GM19452 (cell line): ENCODE measurements around the gene LRP1B.

Source experiments
- ATAC-seq: cut with Tn5 transposase; IDR thresholded peaks from one replicate; pipeline ENCODE4 v1.9.1; 2021; ENCODE audit not compliant: unreplicated experiment

Gene LRP1B

DNA sequence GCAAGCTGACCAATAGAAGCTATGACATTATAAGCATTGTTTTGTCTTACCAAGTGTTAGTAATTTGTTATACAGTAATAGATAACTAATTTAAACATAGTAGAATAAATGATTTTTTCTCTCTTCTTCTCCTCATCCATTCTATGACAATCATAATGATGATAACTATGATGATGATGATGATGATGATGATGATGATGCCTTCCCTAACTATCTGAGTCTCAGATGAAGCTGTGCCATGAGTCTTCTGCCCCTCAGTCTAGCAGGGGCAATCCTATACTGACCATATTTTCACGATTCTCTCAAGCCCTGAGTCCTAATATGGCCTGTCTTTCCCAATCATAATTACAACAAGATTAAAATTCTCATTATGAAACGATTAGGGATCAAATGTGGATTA, 1369.0 kb downstream of the LRP1B start:
- no peak for ATAC-seq

DNA sequence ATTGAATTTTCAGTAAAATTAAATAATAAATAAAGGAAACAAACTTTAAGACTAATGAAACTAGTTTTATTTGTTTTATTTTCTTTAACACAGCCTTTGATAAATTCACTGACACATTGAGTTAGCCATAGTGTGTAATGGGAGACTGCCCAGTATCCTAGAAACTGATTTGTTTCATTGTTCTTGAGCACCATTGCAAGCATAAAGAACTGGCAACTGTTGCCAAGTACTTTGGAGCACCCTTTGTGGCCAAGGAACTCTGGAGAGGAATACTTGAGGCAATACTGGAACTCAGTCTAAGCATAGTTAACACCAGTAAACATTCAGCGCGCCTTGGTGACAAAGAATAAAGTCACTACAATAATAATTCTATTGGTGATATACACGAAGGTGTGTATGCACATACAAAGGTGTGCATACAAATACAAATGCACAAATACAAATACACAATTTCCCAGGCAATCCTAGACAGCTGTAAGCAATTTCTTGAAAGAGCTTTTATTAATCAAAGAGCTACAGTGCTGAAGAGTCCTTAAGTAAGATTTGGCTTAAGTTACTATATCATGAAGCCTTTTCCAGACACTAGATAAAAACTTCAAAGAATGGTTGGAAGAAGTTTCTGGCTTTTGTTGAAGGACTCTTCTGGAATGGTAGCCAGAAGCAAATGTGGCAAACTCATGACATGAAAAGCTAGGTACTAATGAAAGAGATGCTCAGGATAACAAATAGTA, 1371.2 kb downstream of the LRP1B start:
- ATAC-seq = no peak

DNA sequence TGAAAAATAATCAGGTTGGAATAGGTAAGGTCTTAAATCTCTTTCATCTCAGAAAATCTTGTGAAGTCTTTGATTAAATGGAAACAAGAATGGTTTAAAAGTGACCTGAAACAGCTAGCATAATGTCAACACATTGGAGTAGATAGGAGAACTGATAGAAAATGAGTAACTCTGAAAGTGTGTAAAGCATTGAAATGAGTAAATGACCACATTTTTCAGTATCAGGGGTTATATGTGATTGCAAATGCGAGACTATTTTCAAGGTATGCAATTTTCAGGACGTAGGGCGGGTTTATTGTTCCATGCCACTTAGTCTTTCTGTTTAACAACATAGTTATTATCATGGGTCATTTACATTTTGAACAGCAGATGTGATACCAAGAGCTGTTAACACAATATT, 1383.2 kb downstream of the LRP1B start:
- peak; percentile 84 for ATAC-seq

DNA sequence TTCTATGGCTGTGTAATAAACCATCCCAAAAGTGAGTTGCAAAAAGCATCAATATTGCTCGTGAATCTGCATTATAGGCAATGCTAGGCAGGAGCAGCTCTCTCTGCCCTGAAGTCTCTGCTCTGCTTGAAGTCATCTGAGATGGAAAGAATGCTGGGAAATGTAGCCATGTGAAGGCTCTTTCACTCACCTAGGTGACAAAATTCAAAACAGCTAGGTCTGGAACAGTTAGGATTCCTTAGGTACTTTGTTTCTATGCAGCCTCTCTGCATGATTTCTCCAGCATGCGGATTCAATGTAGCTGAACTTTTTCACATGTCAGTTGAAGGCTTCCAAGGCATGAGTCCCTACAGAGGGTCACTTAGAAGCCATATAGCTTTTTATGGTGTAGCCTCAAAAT, 1383.7 kb downstream of the LRP1B start:
- no peak for ATAC-seq

DNA sequence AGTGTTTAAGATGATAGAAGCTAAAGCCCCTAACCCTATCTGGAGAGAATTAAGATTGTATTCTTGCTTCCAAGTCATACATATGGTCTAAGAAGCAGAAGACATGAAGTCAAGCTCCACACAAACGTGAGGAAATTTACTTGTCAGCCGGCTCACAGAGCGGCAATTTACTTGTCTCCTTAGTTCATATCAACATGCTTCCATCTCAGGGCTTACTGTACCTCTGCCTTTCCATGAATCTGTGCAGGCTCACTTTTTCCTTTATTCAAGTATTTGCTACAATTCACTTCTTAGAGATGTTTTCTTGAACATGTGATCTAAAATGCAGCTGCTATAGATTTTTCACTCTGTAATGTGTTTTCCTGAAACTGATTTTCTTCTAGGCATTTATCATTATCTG, 1386.4 kb downstream of the LRP1B start:
- no peak for ATAC-seq

DNA sequence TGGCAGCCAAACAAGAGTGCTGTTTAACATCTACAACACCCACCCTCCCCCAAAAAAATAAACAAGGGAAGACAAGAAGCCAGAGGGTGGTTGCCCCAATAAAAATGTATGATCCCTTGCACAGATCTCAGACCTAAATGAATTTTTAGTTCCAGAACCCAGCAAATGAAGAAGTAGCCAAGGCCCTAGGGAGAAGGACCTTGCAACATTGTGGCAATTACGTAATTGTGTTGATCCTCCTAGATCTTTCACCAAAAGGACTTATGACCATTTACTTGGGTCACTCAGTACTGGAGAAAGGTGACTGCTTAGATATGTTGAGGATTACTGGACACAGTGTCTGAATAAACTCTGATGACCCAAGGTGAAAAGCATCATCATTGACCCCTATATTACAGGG, 1393.8 kb downstream of the LRP1B start:
- ATAC-seq = no peak

DNA sequence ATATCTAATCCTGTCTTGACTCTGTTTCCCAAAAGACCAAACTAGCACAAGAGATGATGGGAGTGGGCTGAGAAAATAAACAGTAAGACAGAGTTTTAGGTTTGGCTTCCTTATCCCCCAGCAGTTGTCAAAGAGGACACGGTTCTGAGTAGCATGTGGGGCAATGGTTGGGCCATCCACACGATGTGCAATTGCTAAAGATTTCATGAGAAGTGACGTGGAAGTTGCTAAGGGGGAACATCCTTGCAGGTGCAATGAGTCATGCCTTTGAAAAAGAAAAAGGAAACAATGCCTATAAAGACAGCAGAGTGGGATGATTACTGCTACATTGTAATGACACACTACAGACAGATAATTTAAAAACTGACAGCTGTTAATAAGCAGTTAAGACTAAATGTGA, 1395.8 kb downstream of the LRP1B start:
- no peak for ATAC-seq

DNA sequence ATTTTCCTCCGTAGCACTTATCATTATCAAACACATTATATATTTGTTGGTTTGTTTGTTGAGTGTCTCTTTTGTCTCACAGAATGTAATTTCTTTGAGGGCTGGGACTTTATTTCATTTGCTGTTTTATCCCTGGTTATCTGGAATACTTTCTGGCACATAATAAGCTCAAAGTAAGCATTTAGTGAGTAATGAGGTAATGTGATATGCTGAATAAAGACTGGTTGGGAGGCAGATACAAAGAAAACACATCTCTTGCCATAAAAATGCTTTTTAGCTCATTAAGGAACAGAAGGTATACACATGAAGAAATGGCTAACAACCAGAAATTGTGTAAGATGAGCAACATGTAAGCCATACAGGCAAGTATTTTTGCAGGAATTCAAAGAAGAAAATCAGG, 1411.8 kb downstream of the LRP1B start:
- no peak for ATAC-seq

DNA sequence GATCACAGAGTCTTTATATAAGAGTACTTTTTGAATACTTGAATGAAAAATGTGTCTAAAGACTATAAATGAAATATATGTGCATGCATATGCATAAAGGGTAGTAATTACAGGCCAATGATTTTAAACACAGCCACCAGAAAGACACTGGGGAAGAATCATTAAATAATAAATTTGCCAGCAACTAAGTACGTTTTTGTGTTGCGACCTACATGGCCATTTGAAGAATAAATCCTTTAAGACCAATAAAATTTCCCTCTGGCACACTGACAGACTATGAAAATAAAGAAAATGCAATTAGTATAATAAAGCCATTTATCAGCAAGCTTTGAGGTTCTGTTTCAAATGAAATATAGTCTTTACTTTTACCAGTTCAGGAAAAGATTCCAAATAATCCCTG, 1413.3 kb downstream of the LRP1B start:
- ATAC-seq = no peak

DNA sequence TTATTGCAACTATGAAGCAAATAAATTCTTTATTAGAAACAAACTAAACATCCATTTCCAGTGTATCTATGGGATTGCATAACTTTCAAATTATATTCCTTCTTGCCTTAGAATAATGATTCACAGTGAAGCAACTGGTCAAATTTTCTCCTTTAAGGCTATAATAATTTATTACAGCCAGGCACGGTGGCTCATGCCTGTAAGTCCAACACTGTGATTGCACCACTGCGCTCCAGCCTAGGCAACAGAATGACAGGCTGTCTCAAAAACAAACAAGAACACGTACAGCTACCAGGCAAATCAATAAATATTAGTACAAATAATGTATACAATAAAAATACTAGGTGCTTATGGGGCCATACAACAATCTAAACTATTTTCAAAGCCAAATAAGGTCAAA, 1416.2 kb downstream of the LRP1B start:
- ATAC-seq = no peak

DNA sequence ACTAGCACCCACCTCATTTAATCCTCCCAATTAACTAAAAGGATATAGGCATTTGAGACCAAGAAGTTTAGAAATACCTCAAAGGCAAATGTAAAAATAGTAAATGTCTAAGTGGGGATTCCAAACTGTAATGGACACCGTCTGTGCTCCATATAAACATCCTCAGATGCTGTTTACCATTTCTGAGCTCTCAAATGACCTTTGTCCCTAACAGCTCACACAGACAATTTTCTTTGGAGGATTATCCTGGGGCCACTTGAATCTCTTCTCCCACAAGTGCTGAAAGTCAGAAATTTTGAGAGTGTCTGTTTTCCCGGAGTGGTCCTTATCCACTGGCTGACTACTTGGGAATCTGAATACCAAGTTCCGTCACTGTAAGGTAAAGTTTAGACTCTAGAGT, 1418.9 kb downstream of the LRP1B start:
- ATAC-seq = no peak

DNA sequence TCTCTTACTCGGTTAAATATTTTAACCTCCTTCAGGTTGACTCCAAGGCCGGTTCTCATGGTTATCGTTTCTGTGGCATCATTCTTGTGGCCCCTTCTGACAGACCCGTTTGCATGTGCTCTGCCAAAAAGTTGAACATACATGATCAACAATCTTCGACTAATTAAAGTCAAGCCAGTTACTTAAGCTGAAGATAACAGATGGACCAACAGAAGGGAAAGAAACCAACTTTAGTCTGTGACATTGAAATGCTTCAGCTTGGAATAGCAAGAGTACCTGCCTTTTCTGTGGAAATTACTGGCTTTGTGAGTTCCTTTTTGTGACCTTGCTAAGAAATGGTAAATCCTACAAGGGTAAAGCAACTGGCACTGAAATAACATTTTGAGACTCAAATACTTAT, 1429.1 kb downstream of the LRP1B start:
- no peak for ATAC-seq

DNA sequence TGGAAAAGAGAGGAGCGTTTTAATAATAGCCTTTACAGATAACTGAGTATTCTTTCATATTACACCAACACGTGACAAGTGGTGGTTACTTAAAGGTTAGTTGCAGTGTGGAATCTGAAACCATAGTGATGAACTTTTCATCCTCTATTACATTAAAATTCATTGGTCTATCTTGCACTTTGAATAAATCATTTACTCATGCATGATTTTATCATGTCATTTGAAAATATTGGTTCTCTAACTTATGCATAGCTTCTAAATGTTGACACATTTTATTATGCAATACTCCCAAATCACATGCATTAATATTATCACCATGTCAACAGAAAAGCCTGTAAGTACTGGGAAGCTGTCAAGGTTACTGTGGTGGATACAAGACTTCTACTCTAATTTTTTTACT, 1432.2 kb downstream of the LRP1B start:
- no peak for ATAC-seq

DNA sequence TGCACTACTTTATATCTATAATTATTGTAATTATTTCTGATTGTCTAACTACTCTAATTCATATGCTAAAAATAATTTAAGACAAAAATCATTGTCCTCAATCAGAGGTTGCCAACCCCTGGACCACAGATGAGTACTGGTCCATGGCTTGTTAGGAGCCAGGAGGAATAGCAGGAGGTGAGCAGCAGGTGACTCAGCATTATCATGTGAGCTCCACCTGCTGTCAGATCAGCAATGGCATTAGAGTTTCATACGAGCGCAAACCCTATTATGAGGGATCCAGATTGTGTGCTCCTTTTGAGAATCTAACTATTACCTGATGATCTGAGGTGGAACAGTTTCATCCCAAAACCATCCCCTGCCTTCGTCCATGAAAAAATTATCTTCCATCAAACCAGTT, 1434.4 kb downstream of the LRP1B start:
- no peak for ATAC-seq

DNA sequence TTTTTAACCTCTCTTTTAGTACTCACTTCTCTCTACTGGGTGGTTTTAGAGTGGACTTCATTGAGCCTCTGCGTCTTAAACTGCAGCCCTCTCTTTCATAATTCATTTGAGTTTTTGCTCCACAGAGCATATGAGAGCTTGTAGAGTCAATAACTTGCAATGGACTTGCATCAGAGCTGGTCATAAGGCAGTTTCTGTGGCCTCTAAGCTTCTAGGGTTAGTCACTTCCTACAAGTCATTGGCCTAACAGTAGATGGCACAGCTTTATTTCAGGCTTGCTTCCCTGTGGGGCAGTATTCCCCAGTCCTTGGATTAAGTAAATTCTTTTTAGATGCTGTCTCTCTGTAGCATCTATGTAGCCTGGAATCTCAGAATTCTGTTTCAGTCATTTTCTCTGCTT, 1435.7 kb downstream of the LRP1B start:
- ATAC-seq = no peak

DNA sequence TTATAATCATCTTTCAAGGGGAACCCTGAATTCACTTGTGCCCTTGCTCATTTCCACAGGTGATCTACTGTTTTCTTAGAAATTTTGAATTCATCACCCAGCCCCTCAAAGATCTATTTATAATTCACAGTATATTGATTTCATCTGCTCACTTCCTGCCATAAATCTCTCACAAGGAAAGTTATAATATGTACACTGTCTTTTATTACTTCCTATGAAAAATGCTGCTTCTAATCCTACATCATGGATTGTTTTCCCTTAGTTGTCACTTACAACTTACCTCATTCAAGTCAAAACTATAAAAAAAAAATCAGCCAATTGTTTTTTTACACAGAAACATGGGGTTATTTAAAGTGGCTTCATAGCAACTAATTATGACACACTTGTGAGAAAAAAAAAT, 1443.0 kb downstream of the LRP1B start:
- no peak for ATAC-seq

DNA sequence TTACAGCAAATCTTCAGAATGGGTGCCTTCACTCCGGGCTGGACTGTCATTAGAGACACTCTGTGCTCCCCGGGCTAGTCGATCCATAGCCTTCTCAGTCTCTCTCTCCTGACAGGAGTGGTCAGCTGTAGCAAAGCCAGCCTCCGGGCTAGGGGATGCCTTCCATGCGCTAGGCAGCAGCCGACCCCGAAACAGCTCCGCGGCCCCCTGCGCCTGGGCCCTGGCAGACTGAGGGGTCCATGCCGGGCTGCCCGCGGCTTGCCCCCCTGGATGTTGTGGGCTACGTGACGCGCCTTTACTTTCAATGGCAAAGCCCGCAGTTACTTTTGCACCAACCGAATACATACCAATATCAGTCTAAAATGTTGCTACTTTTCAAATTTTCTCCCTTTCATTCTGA, 1447.2 kb downstream of the LRP1B start:
- ATAC-seq = no peak

DNA sequence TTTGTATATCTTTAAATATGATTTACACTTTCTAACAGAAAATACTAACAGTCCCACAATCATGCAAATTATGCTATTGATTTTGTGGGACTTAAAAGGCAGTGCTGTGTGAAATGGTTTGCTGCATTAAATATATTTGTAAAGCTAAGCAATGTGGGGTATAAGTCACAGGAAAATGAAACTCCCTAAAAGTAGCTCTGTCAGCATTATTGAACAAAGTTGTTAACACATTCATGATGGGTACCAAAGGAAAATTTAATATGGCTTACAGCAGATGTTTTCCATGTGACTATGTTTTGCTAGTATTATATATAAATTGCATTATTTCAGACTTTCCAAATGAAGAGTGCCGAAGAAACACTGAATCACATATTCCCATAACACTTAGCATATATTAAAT, 1450.0 kb downstream of the LRP1B start:
- no peak for ATAC-seq

DNA sequence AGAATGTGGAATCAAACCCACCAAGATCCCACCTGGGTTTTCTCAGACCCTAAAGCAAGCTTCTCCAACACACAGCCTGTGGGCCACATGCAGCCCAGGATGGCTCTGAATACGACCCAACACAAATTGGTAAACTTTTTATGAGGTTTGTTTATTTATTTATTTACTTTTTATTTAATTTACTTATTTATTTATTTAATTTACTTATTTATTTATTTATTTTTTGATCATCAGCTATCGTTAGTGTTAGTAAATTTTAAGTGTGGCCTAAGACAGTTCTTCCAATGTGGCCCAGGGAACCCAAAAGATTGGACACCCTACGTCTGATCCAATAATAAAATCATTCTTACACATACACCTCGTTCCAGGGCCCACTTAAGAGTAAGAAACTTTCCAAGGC, 1451.1 kb downstream of the LRP1B start:
- no peak for ATAC-seq

DNA sequence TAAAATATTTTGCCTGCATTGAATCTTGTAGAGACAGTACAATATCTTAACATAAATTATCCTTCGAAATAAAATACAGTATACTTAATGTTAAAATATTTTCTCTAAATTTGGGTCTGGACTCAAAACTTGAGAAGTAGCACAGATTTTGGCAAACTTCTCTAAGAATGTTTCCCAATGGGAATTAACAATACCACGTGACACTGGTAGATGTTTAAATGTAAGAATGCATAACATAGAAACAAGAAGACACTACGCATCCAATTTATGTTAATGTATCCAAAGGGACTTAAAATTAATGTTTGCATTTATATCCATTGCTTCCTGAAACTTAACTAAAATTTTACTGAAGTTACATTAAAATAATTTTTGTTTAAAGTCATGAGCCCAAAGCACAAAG, 1460.9 kb downstream of the LRP1B start:
- ATAC-seq = no peak

DNA sequence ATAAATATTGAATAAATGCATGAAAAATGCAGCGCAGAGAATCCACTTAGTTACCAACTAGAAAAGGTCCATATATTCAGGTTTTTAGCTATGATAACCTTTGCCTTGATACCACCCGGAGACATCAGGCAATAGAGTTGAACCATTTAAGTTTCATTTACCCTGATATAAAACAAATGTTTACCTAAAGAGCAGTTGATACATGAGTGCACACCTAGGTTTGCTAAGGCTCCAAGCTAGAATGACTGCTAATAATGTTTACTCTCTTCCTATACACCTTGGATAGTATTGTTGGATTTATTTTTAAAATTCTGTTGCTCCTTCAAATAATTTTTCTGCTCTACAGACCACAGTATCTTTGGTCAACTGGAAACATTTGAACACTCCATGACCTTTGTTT, 1463.6 kb downstream of the LRP1B start:
- no peak for ATAC-seq

DNA sequence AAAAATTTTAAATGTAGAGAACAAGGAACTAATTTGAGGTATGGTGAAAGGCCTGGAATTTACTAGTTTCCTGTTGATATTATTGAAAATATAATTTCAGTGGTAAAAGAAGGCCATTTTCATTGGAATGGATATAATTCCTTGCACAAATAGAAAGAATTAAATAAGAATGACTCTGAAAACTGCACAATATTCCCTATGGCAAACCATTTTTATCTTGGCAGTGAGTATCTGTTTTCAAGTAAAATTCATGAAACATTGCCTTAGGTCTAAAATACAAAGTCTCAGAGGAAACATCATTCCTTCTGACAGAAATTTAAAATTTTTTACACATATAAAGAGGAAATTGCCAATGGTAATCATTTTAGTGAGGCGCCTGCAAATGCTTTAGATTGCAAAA, 1468.3 kb downstream of the LRP1B start:
- ATAC-seq = no peak
